Parathyroid adenoma (tissue), 2 donors: Measurements from ENCODE around the gene PLXNA4.

ENCODE experiments used
- H2AFZ ChIP-seq: fragments of 300-600 bp; sonication (generic); one replicate; pipeline ENCODE4 v1.7.0; 2017; ENCODE audit warnings: antibody characterized with exemption, mild to moderate bottlenecking
- H3K27ac ChIP-seq: fragments of 300-600 bp; sonication (generic); one replicate; pipeline ENCODE4 v1.7.0; 2017
- H3K27me3 ChIP-seq: fragments of 300-600 bp; sonication (generic); one replicate; pipeline ENCODE4 v1.7.0; 2017; ENCODE audit warnings: low read length; ENCODE audit not compliant: control insufficient read depth, insufficient read depth
- H3K36me3 ChIP-seq: fragments of 300-600 bp; sonication (generic); one replicate; pipeline ENCODE4 v1.7.0; 2017; ENCODE audit warnings: low read length; ENCODE audit not compliant: control insufficient read depth, insufficient read depth
- H3K4me1 ChIP-seq: fragments of 300-600 bp; sonication (generic); one replicate; pipeline ENCODE4 v1.7.0; 2017; ENCODE audit warnings: control low read depth
- H3K4me2 ChIP-seq: fragments of 300-600 bp; sonication (generic); one replicate; pipeline ENCODE4 v1.7.0; 2017; ENCODE audit warnings: low read length
- H3K4me3 ChIP-seq: fragments of 300-600 bp; sonication (generic); one replicate; pipeline ENCODE4 v1.7.0; 2017; ENCODE audit warnings: low read depth, low read length
- H3K79me2 ChIP-seq: fragments of 300-600 bp; sonication (generic); one replicate; pipeline ENCODE4 v1.7.0; 2017; ENCODE audit warnings: control low read depth
- H3K9ac ChIP-seq: fragments of 300-600 bp; sonication (generic); one replicate; pipeline ENCODE4 v1.7.0; 2017; ENCODE audit warnings: mild to moderate bottlenecking
- H3K9me3 ChIP-seq: fragments of 300-600 bp; sonication (generic); one replicate; pipeline ENCODE4 v1.7.0; 2017; ENCODE audit warnings: low read length; ENCODE audit not compliant: control insufficient read depth
- CTCF ChIP-seq: fragments of 300-600 bp; sonication (generic); IDR thresholded peaks from one replicate; pipeline ENCODE4 v1.7.0; 2017; ENCODE audit warnings: antibody characterized with exemption, mild to moderate bottlenecking
- donor health status: primary hyperparathyroidism.

PLXNA4 gene

GRCh38 chr7:132161533-132161915, 414.7 kb downstream of the PLXNA4 start:
- H3K4me3 ChIP-seq = no peak overlapping the region
- no peaks in the 10 kb centered on the region for H3K27me3 ChIP-seq
- no peak overlapping the region for H2AFZ ChIP-seq
- no peaks in the 10 kb centered on the region for H3K9me3 ChIP-seq
- H3K4me2 ChIP-seq = no peak overlapping the region
- H3K9ac ChIP-seq = no peak overlapping the region
- no peaks in the 10 kb centered on the region for H3K36me3 ChIP-seq
- no peaks in the 10 kb centered on the region for H3K4me1 ChIP-seq
- TF ChIP-seq CTCF = no peak
- H3K79me2 ChIP-seq = no peaks in the 10 kb centered on the region
- no peak overlapping the region for H3K27ac ChIP-seq

GRCh38 chr7:132160611-132161532, 415.4 kb downstream of the PLXNA4 start:
- no peak overlapping the region for H3K27ac ChIP-seq

GRCh38 chr7:132158841-132159240, 417.4 kb downstream of the PLXNA4 start:
- no peak overlapping the region for H3K9ac ChIP-seq
- no peaks in the 10 kb centered on the region for H3K79me2 ChIP-seq
- no peak overlapping the region for H3K4me2 ChIP-seq
- no peak overlapping the region for H3K27ac ChIP-seq
- no peak overlapping the region for H2AFZ ChIP-seq
- no peaks in the 10 kb centered on the region for H3K27me3 ChIP-seq
- H3K4me1 ChIP-seq = no peaks in the 10 kb centered on the region
- H3K9me3 ChIP-seq = no peaks in the 10 kb centered on the region
- H3K4me3 ChIP-seq = no peak overlapping the region
- TF ChIP-seq CTCF = no peak
- no peaks in the 10 kb centered on the region for H3K36me3 ChIP-seq

More at GRCh38 chr7:132160611-132161532, 415.4 kb downstream of the PLXNA4 start:
- H3K79me2 ChIP-seq = no peaks in the 10 kb centered on the region
- H3K9ac ChIP-seq = no peak overlapping the region
- H3K9me3 ChIP-seq = no peaks in the 10 kb centered on the region
- H2AFZ ChIP-seq = no peak overlapping the region
- H3K27me3 ChIP-seq = no peaks in the 10 kb centered on the region
- no peaks in the 10 kb centered on the region for H3K36me3 ChIP-seq
- TF ChIP-seq CTCF = no peak
- H3K4me1 ChIP-seq = no peaks in the 10 kb centered on the region
- H3K4me3 ChIP-seq = no peak overlapping the region
- no peak overlapping the region for H3K4me2 ChIP-seq

GRCh38 chr7:132158166-132158565, 418.1 kb downstream of the PLXNA4 start:
- Histone ChIP-seq H3K79me2 (no peaks in the 10 kb centered on the region), H3K4me2 (no peak overlapping the region), H3K4me1 (no peaks in the 10 kb centered on the region), H3K27ac (no peak overlapping the region), H3K4me3 (no peak overlapping the region), H3K36me3 (no peaks in the 10 kb centered on the region), H3K9me3 (no peaks in the 10 kb centered on the region), H3K9ac (no peak overlapping the region), H3K27me3 (no peaks in the 10 kb centered on the region), H2AFZ (no peak overlapping the region)
- TF ChIP-seq CTCF = no peak

- TF ChIP-seq CTCF = no peak
- Histone ChIP-seq H3K9ac (no peak overlapping the region), H3K27me3 (no peaks in the 10 kb centered on the region), H3K4me1 (no peaks in the 10 kb centered on the region), H2AFZ (no peak overlapping the region), H3K4me2 (no peak overlapping the region), H3K36me3 (no peaks in the 10 kb centered on the region), H3K9me3 (no peaks in the 10 kb centered on the region), H3K79me2 (no peaks in the 10 kb centered on the region), H3K4me3 (no peak overlapping the region), H3K27ac (no peak overlapping the region)
Observed at GRCh38 chr7:132155715-132156114, 420.6 kb downstream of the PLXNA4 start.
